H1 (cell line): ENCODE measurements around the gene SIGLEC10. TPM values are rescaled to one million over a fixed set of nuclear protein-coding genes. Genes with fewer than 3 reads are reported as not detected.

ENCODE experiments used
- CTCF ChIA-PET: fragments of 300-600 bp; sonication (Branson Sonifier 250); formaldehyde crosslinking; loops from one replicate; lab custom pipeline; 2021; ENCODE audit not compliant: partially characterized antibody; lab: Charles Lee
- POLR2A ChIA-PET: fragments of 300-600 bp; sonication (Branson Sonifier 250); formaldehyde crosslinking; loops from one replicate; lab custom pipeline; 2021; ENCODE audit warnings: inconsistent platforms; ENCODE audit not compliant: partially characterized antibody; lab: Charles Lee
- DNase-seq, 2 experiments: peaks; one replicate each; pipeline versions ENCODE4 v3.0.0 to v3.0.0-alpha.2; 2010 to 2022; ENCODE audit warnings: low spot score in 2 of 2, low read depth in 1 of 2, mixed read lengths in 1 of 2
- FAIRE-seq: peaks from 2 replicates; lab custom pipeline; 2011; peaks lifted over from hg19 to GRCh38; lab: Jason Lieb, UNC
- H2AFZ ChIP-seq: 2 replicates; pipeline ENCODE4 v1.8.1; 2012; ENCODE audit warnings: low read length, inconsistent platforms
- H2AK5ac ChIP-seq: 2 replicates; pipeline ENCODE4 v1.6.1; 2013; ENCODE audit warnings: low read depth, low read length
- H2BK120ac ChIP-seq: replicated peaks from 2 replicates; pipeline ENCODE3; 2013; ENCODE audit warnings: low read depth, low read length, inconsistent platforms
- H2BK12ac ChIP-seq: 2 replicates; pipeline ENCODE4 v1.6.1; 2013; ENCODE audit warnings: low read depth, low read length
- H2BK15ac ChIP-seq: 2 replicates; pipeline ENCODE4 v1.6.1; 2013; ENCODE audit warnings: low read length
- H2BK20ac ChIP-seq: 2 replicates; pipeline ENCODE4 v1.6.1; 2013; ENCODE audit warnings: low read length
- H2BK5ac ChIP-seq: 2 replicates; pipeline ENCODE4 v1.6.1; 2013; ENCODE audit warnings: low read depth, low read length
- H3K14ac ChIP-seq: 2 replicates; pipeline ENCODE4 v1.6.1; 2013; ENCODE audit warnings: inconsistent platforms; ENCODE audit not compliant: insufficient read length
- H3K18ac ChIP-seq: 2 replicates; pipeline ENCODE4 v1.6.1; 2013; ENCODE audit warnings: low read length; ENCODE audit errors: extremely low read depth
- H3K23ac ChIP-seq: 2 replicates; pipeline ENCODE4 v1.6.1; 2013; ENCODE audit warnings: inconsistent platforms; ENCODE audit not compliant: insufficient read length
- H3K23me2 ChIP-seq: 2 replicates; pipeline ENCODE4 v1.6.1; 2013; ENCODE audit warnings: low read depth, low read length
- H3K27ac ChIP-seq: 2 replicates; pipeline ENCODE4 v1.6.1; 2011; ENCODE audit warnings: low read depth, low read length, inconsistent platforms
- H3K27me3 ChIP-seq, 4 experiments: replicated peaks in 1 of 4; 1 replicate in 1 of 4; 2 replicates in 3 of 4; pipeline versions ENCODE4 v1.6.1 to v1.8.1; 2011 to 2013; ENCODE audit warnings: low read length in 3 of 4, mild to moderate bottlenecking in 3 of 4, inconsistent platforms in 2 of 4, mixed read lengths in 2 of 4, moderate library complexity in 1 of 4; ENCODE audit not compliant: control insufficient read depth in 3 of 4, insufficient read depth in 3 of 4; ENCODE audit errors: extremely low read depth in 1 of 4
- H3K36me3 ChIP-seq, 4 experiments: 2 replicates each; pipeline versions ENCODE4 v1.6.1 to v1.8.1; 2011 to 2013; ENCODE audit warnings: mild to moderate bottlenecking in 4 of 4, low read length in 3 of 4, moderate library complexity in 2 of 4, control low read depth in 1 of 4, inconsistent platforms in 1 of 4; ENCODE audit not compliant: insufficient read depth in 4 of 4, control insufficient read depth in 2 of 4
- H3K4ac ChIP-seq: replicated peaks from 2 replicates; pipeline ENCODE3; 2013; ENCODE audit warnings: low read length, low read depth, mixed read lengths, inconsistent platforms; ENCODE audit not compliant: insufficient read length
- H3K4me1 ChIP-seq, 4 experiments: replicated peaks in 1 of 4; 1 replicate in 1 of 4; 2 replicates in 3 of 4; pipeline versions ENCODE4 v1.6.1 to v1.8.1; 2011 to 2013; ENCODE audit warnings: low read length in 3 of 4, inconsistent platforms in 2 of 4, mixed read lengths in 1 of 4; ENCODE audit not compliant: insufficient read depth in 4 of 4, control insufficient read depth in 3 of 4
- H3K4me2 ChIP-seq, 2 experiments: 2 replicates each; pipeline versions ENCODE4 v1.6.1 to v1.8.1; 2011 to 2013; ENCODE audit warnings: low read depth in 2 of 2, low read length in 2 of 2, control low read depth in 1 of 2, inconsistent platforms in 1 of 2, mild to moderate bottlenecking in 1 of 2; ENCODE audit not compliant: insufficient read depth in 1 of 2
- H3K4me3 ChIP-seq, 4 experiments: fragments of 200-600, 300-600 bp in 1 of 4; sonication (generic), shearing (Covaris generic), sonication (Bioruptor Twin) in 1 of 4; 2 replicates each; pipeline versions ENCODE4 v1.5.1 to v1.8.1; 2011 to 2016; ENCODE audit warnings: low read length in 4 of 4, low read depth in 3 of 4, control low read depth in 2 of 4, inconsistent platforms in 2 of 4, mild to moderate bottlenecking in 2 of 4, mixed read lengths in 1 of 4, moderate library complexity in 1 of 4; ENCODE audit not compliant: insufficient read depth in 2 of 4; ENCODE audit errors: extremely low read depth in 1 of 4
- H3K56ac ChIP-seq: replicated peaks from 2 replicates; pipeline ENCODE3; 2013; ENCODE audit warnings: low read depth, mild to moderate bottlenecking, mixed read lengths, low read length, inconsistent platforms; ENCODE audit not compliant: insufficient read length
- H3K79me1 ChIP-seq: 2 replicates; pipeline ENCODE4 v1.6.1; 2013; ENCODE audit warnings: low read depth, low read length, control low read depth
- H3K79me2 ChIP-seq, 2 experiments: 2 replicates each; pipeline versions ENCODE4 v1.6.1 to v1.8.1; 2012 to 2013; ENCODE audit warnings: low read length in 2 of 2, mild to moderate bottlenecking in 2 of 2, inconsistent platforms in 1 of 2; ENCODE audit not compliant: insufficient read depth in 2 of 2, control insufficient read depth in 1 of 2
- H3K9ac ChIP-seq, 4 experiments: replicated peaks in 1 of 4; 1 replicate in 1 of 4; 2 replicates in 3 of 4; pipeline versions ENCODE4 v1.6.1 to v1.8.1; 2011 to 2013; ENCODE audit warnings: low read depth in 3 of 4, low read length in 3 of 4, control low read depth in 2 of 4, mild to moderate bottlenecking in 2 of 4, moderate library complexity in 2 of 4, inconsistent platforms in 1 of 4; ENCODE audit errors: extremely low read depth in 1 of 4
- H3K9me3 ChIP-seq, 2 experiments: 2 replicates each; pipeline versions ENCODE4 v1.6.1 to v1.8.1; 2012 to 2013; ENCODE audit warnings: mild to moderate bottlenecking in 2 of 2, moderate library complexity in 2 of 2, control low read depth in 1 of 2, inconsistent platforms in 1 of 2, low read depth in 1 of 2, low read length in 1 of 2, mixed read lengths in 1 of 2; ENCODE audit not compliant: insufficient read depth in 2 of 2
- H4K20me1 ChIP-seq, 2 experiments: replicated peaks in 1 of 2; 2 replicates each; pipeline versions ENCODE3 to v1.8.1; 2011 to 2013; ENCODE audit warnings: inconsistent platforms in 2 of 2, low read length in 2 of 2, mild to moderate bottlenecking in 1 of 2; ENCODE audit not compliant: insufficient read depth in 2 of 2, control insufficient read depth in 1 of 2
- H4K5ac ChIP-seq: 2 replicates; pipeline ENCODE4 v1.6.1; 2013; ENCODE audit warnings: low read length, low read depth, mixed read lengths, inconsistent platforms; ENCODE audit not compliant: insufficient read length
- H4K8ac ChIP-seq: 2 replicates; pipeline ENCODE4 v1.8.0; 2013; ENCODE audit warnings: mild to moderate bottlenecking, moderate library complexity, low read length, inconsistent platforms; ENCODE audit not compliant: insufficient read depth; ENCODE audit errors: extremely low read depth
- H4K91ac ChIP-seq: replicated peaks from 2 replicates; pipeline ENCODE3; 2013; ENCODE audit warnings: low read length, mixed read lengths, inconsistent platforms; ENCODE audit not compliant: insufficient read length
- CTBP2 ChIP-seq: IDR thresholded peaks from 2 replicates; pipeline ENCODE4 v1.7.0; 2011; ENCODE audit warnings: borderline replicate concordance, mild to moderate bottlenecking, moderate library complexity, mixed read lengths, low read length; ENCODE audit not compliant: insufficient read depth, insufficient read length
- EGR1 ChIP-seq: IDR thresholded peaks from 2 replicates; pipeline ENCODE4 v1.6.1; 2011; ENCODE audit warnings: low read depth, low read length, borderline replicate concordance
- GTF2F1 ChIP-seq: IDR thresholded peaks from 2 replicates; pipeline ENCODE4 v1.6.1; 2012; ENCODE audit warnings: low read depth, low read length, improper control_type of control experiment, borderline replicate concordance
- HDAC2 ChIP-seq, 2 experiments: fragments of 300-600 bp in 1 of 2; sonication (generic) in 1 of 2; IDR thresholded peaks; 2 replicates each; pipeline ENCODE4 v1.6.1; 2011 to 2012; ENCODE audit warnings: low read depth in 2 of 2, low read length in 2 of 2, mild to moderate bottlenecking in 2 of 2, moderate library complexity in 2 of 2, borderline replicate concordance in 1 of 2, inconsistent platforms in 1 of 2
- PHF8 ChIP-seq: fragments of 200-600 bp; sonication (generic); conservative IDR thresholded peaks from 2 replicates; pipeline ENCODE4 v1.7.1; 2012; ENCODE audit warnings: low read depth, mild to moderate bottlenecking, inconsistent platforms, low read length, moderate library complexity
- RAD21 ChIP-seq, 2 experiments: IDR thresholded peaks in 1 of 2; conservative IDR thresholded peaks in 1 of 2; 2 replicates each; pipeline ENCODE4 v1.6.1; 2011; ENCODE audit warnings: low read depth in 2 of 2, low read length in 2 of 2, improper control_type of control experiment in 1 of 2, inconsistent platforms in 1 of 2, mild to moderate bottlenecking in 1 of 2, moderate library complexity in 1 of 2
- SIX5 ChIP-seq: IDR thresholded peaks from 2 replicates; pipeline ENCODE4 v1.6.1; 2011; ENCODE audit warnings: mild to moderate bottlenecking, low read depth, low read length
- WGBS, 2 experiments: shearing (Covaris generic) in 1 of 2; methylation state at CpG; one replicate each; pipeline versions ENCODE4 v1.1.6 to v1.1.7; 2013 to 2015; ENCODE audit warnings: low lambda C conversion rate in 2 of 2, mixed read lengths in 2 of 2, inconsistent platforms in 1 of 2, low coverage in 1 of 2, missing lambda C conversion rate in 1 of 2; ENCODE audit not compliant: insufficient replicate concordance in 2 of 2, insufficient coverage in 1 of 2, insufficient read length in 1 of 2; ENCODE audit errors: extremely low coverage in 1 of 2, missing lambda C conversion rate in 1 of 2; 5-methylcytosine and 5-hydroxymethylcytosine counted together
- polyA plus RNA-seq, 7 experiments: library from polyadenylated mRNA; depleted of rRNA in 3 of 7; stranded (reverse) in 5 of 7; unstranded in 2 of 7; fragments of >200 nt in 5 of 7; fragments of 200-250 nt in 2 of 7; gene quantifications; 1 replicate in 5 of 7; 2 replicates in 1 of 7; 4 replicates in 1 of 7; pipeline versions ENCODE4 v1.2.1 to v1.2.3, GENCODE V29; 2011 to 2013; ENCODE audit warnings: missing spikeins in 2 of 7, mixed read lengths in 2 of 7
- total RNA-seq: library from RNA; stranded (reverse); fragmentation: NEBNext Ultra II Directional; extraction: Animal tissue kit (Norgen Biotek cat#: 25700); gene quantifications from 2 replicates; pipeline ENCODE4 v1.2.1, GENCODE V29; 2021
- TF ChIP-seq, protein P1 (sequence below), 3 experiments: IDR thresholded peaks; 1 replicate in 2 of 3; 2 replicates in 1 of 3; pipeline versions ENCODE4 v1.5.1 to v1.6.1; 2011; ENCODE audit warnings: low read length in 3 of 3, mild to moderate bottlenecking in 3 of 3, inconsistent platforms in 2 of 3, low read depth in 1 of 3, moderate library complexity in 1 of 3; ENCODE audit not compliant: insufficient read depth in 1 of 3; ENCODE audit errors: control extremely low read depth in 1 of 3
- TF ChIP-seq, protein P2 (sequence below): IDR thresholded peaks from 2 replicates; pipeline ENCODE4 v1.6.1; 2011; ENCODE audit warnings: low read length, improper control_type of control experiment

Gene SIGLEC10
- total and polyA plus RNA-seq, 2 of the 8 experiments (the other 6 are each of a cell fraction or from before 2014, with no cell fraction given): 0.06 TPM; not detected in 1

DNA sequence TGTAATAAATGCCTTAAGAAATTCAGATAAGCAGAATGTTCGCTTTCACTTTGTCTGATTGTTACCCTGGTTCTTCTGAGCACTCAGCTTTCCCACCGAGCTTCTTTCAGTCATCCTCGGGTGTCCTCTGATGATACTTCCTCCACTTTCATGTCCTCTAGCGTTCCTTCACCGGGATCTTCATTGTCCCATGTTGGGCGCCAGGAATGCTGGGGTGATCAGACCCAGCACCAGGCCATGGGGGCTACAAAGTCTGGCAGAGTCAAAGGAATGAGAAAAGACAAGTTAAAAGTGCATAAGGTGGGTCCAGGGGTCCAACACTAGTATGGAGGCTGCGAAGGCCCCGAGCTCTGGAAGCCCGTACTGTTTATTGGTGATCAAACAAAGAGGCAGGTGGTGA is 15.3 kb downstream of the SIGLEC10 start:
- ChIA-PET POLR2A (no interaction called here), CTCF (interaction anchor here (5.9 kb wide), 1 partner anchor 37 kb away, joined by 29 read pairs; no protein-coding TSS in a partner anchor)
- H3K9ac ChIP-seq: no peak overlapping the region
- no peak overlapping the region for H3K18ac ChIP-seq
- H3K23ac ChIP-seq: no peak overlapping the region
- FAIRE-seq: no peak
- WGBS, 2 experiments: 96% methylated on average over 9 of the region's 9 CpGs; no CpG with 5 or more reads in 1 of the 2 experiments
- no peaks in the 10 kb centered on the region for H3K27me3 ChIP-seq
- no peak overlapping the region for H2BK15ac ChIP-seq
- H2BK5ac ChIP-seq: no peak overlapping the region
- no peaks in the 10 kb centered on the region for H3K23me2 ChIP-seq
- peaks cover 24 to 30% of the 10 kb centered on the region in 2 experiments for H3K9me3 ChIP-seq
- H3K4me2 ChIP-seq: no peak overlapping the region
- H2AFZ ChIP-seq: no peak overlapping the region
- peaks cover 0 to 9% (median 2%) of the 10 kb centered on the region in 4 experiments; a peak in 3 of 8 replicates for H3K36me3 ChIP-seq
- H3K4me1 ChIP-seq: no peaks in the 10 kb centered on the region
- H3K56ac ChIP-seq: no peak overlapping the region
- H3K27ac ChIP-seq: no peak overlapping the region
- no peaks in the 10 kb centered on the region for H3K79me1 ChIP-seq
- no peak overlapping the region; the same call in 1 of the 2 replicates for H4K8ac ChIP-seq
- no peaks in the 10 kb centered on the region for H3K79me2 ChIP-seq
- no peak overlapping the region for H3K4ac ChIP-seq
- no peak overlapping the region for H2BK12ac ChIP-seq
- H2AK5ac ChIP-seq: no peak overlapping the region
- H2BK20ac ChIP-seq: no peak overlapping the region
- no peak overlapping the region for H3K4me3 ChIP-seq
- H2BK120ac ChIP-seq: no peak overlapping the region
- H4K5ac ChIP-seq: no peak overlapping the region
- H4K20me1 ChIP-seq: no peaks in the 10 kb centered on the region
- H4K91ac ChIP-seq: no peak overlapping the region
- DNase-seq: no peak
- no peak overlapping the region for H3K14ac ChIP-seq
- TF ChIP-seq HDAC2 (IDR thresholded peaks at IDR 0.05; ENCODE audit: borderline replicate concordance in 1 of 2, low read depth in 2 of 2, low read length in 2 of 2) (no peak), PHF8 (no peak), GTF2F1 (no peak), RAD21 (IDR thresholded peaks at IDR 0.05 in 1 of 2, conservative IDR thresholded peaks at IDR 0.05 in 1 of 2; ENCODE audit: low read depth in 2 of 2, low read length in 2 of 2) (no peak), CTBP2 (no peak), EGR1 (no peak), SIX5 (no peak)
- TF ChIP-seq, protein P1, sequence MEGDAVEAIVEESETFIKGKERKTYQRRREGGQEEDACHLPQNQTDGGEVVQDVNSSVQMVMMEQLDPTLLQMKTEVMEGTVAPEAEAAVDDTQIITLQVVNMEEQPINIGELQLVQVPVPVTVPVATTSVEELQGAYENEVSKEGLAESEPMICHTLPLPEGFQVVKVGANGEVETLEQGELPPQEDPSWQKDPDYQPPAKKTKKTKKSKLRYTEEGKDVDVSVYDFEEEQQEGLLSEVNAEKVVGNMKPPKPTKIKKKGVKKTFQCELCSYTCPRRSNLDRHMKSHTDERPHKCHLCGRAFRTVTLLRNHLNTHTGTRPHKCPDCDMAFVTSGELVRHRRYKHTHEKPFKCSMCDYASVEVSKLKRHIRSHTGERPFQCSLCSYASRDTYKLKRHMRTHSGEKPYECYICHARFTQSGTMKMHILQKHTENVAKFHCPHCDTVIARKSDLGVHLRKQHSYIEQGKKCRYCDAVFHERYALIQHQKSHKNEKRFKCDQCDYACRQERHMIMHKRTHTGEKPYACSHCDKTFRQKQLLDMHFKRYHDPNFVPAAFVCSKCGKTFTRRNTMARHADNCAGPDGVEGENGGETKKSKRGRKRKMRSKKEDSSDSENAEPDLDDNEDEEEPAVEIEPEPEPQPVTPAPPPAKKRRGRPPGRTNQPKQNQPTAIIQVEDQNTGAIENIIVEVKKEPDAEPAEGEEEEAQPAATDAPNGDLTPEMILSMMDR (IDR thresholded peaks at IDR 0.05; ENCODE audit: control extremely low read depth in 1 of 3, insufficient read depth in 1 of 3, low read depth in 1 of 3, low read length in 3 of 3): no peak
- TF ChIP-seq, protein P2, sequence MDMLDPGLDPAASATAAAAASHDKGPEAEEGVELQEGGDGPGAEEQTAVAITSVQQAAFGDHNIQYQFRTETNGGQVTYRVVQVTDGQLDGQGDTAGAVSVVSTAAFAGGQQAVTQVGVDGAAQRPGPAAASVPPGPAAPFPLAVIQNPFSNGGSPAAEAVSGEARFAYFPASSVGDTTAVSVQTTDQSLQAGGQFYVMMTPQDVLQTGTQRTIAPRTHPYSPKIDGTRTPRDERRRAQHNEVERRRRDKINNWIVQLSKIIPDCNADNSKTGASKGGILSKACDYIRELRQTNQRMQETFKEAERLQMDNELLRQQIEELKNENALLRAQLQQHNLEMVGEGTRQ: no peak
